Neural cell (in vitro differentiated cells): ENCODE measurements around the gene YIPF7. TPM values are rescaled to one million over a fixed set of nuclear protein-coding genes. Genes with fewer than 3 reads are reported as not detected.

Source experiments
- H2AFZ ChIP-seq: fragments of 200-600, 300-800 bp; sonication (generic), shearing (Covaris generic); 2 replicates; pipeline ENCODE4 v1.6.0; 2014; ENCODE audit warnings: low read depth, mild to moderate bottlenecking, antibody characterized with exemption, low read length, moderate library complexity
- H3F3A ChIP-seq: fragments of 200-600 bp; shearing (Covaris generic); 2 replicates; pipeline ENCODE4 v1.6.1; 2016; ENCODE audit warnings: mild to moderate bottlenecking, moderate library complexity, mixed read lengths, antibody characterized with exemption, low read length; ENCODE audit not compliant: insufficient read depth, poor library complexity, severe bottlenecking
- H3K27ac ChIP-seq: fragments of 200-600, 300-800 bp; sonication (generic), shearing (Covaris generic); 2 replicates; pipeline ENCODE4 v1.5.1; 2014; ENCODE audit warnings: mild to moderate bottlenecking, low read length, moderate library complexity
- H3K27me3 ChIP-seq: fragments of 300-800, 200-600 bp; sonication (generic), shearing (Covaris generic); 2 replicates; pipeline ENCODE4 v1.6.0; 2014; ENCODE audit warnings: mild to moderate bottlenecking, low read depth, low read length, moderate library complexity; ENCODE audit not compliant: insufficient read depth
- H3K36me3 ChIP-seq: fragments of 300-800, 200-600 bp; sonication (generic), shearing (Covaris generic); 2 replicates; pipeline ENCODE4 v1.5.1; 2014; ENCODE audit warnings: mild to moderate bottlenecking, antibody characterized with exemption, low read length, moderate library complexity; ENCODE audit not compliant: insufficient read depth
- H3K4me2 ChIP-seq: fragments of 300-800, 200-600 bp; sonication (generic), shearing (Covaris generic); 2 replicates; pipeline ENCODE4 v1.6.0; 2014; ENCODE audit warnings: mild to moderate bottlenecking, low read length
- H3K4me3 ChIP-seq: fragments of 300-800, 200-600 bp; sonication (generic), shearing (Covaris generic); 2 replicates; pipeline ENCODE4 v1.5.1; 2014; ENCODE audit warnings: mild to moderate bottlenecking, low read length, moderate library complexity
- H3K79me2 ChIP-seq: fragments of 200-600 bp; shearing (Covaris generic); replicated peaks from 2 replicates; pipeline ENCODE4 v1.6.0; 2014; ENCODE audit warnings: mild to moderate bottlenecking, low read length, moderate library complexity; ENCODE audit not compliant: insufficient read depth
- H3K9ac ChIP-seq: fragments of 300-800, 200-600 bp; sonication (generic), shearing (Covaris generic); 2 replicates; pipeline ENCODE4 v1.6.1; 2016; ENCODE audit warnings: mild to moderate bottlenecking, low read length, mixed read lengths
- H3K9me2 ChIP-seq: fragments of 200-600 bp; shearing (Covaris generic); 2 replicates; pipeline ENCODE4 v1.6.1; 2016; ENCODE audit warnings: mild to moderate bottlenecking, low read length, mixed read lengths; ENCODE audit not compliant: insufficient read depth
- H3K9me3 ChIP-seq: fragments of 200-600, 300-800 bp; sonication (generic), shearing (Covaris generic); 2 replicates; pipeline ENCODE4 v1.6.1; 2016; ENCODE audit warnings: mild to moderate bottlenecking, mixed run types, low read length, moderate library complexity, mixed read lengths
- H4K20me1 ChIP-seq: fragments of 200-600 bp; shearing (Covaris generic); 2 replicates; pipeline ENCODE4 v1.6.1; 2016; ENCODE audit warnings: mild to moderate bottlenecking, mixed run types; ENCODE audit not compliant: insufficient read depth
- EP300 ChIP-seq: fragments of 450-650 bp; conservative IDR thresholded peaks from 2 replicates; pipeline ENCODE4 v1.6.1; 2014; ENCODE audit warnings: antibody characterized with exemption, mild to moderate bottlenecking, moderate library complexity; ENCODE audit not compliant: poor library complexity, severe bottlenecking
- EZH2 ChIP-seq: fragments of 200-600, 300-800 bp; shearing (Covaris generic), sonication (generic); IDR thresholded peaks from 2 replicates; pipeline ENCODE4 v1.6.1; 2014; ENCODE audit warnings: antibody characterized with exemption, low read length, borderline replicate concordance, mild to moderate bottlenecking; ENCODE audit not compliant: insufficient read depth, poor library complexity, severe bottlenecking
- MXI1 ChIP-seq: fragments of 450-650 bp; conservative IDR thresholded peaks from 2 replicates; pipeline ENCODE4 v1.6.1; 2014; ENCODE audit warnings: antibody characterized with exemption, mild to moderate bottlenecking; ENCODE audit not compliant: poor library complexity, severe bottlenecking
- POLR2AphosphoS5 ChIP-seq: IDR thresholded peaks from 2 replicates; pipeline ENCODE4 v1.6.1; 2012
- RAD21 ChIP-seq: fragments of 450-650 bp; conservative IDR thresholded peaks from 2 replicates; pipeline ENCODE4 v1.6.1; 2014; ENCODE audit warnings: antibody characterized with exemption, mild to moderate bottlenecking, moderate library complexity
- SMC3 ChIP-seq: fragments of 450-650 bp; conservative IDR thresholded peaks from 2 replicates; pipeline ENCODE4 v1.6.1; 2014; ENCODE audit warnings: antibody characterized with exemption, mild to moderate bottlenecking, moderate library complexity; ENCODE audit not compliant: poor library complexity
- TAF1 ChIP-seq: IDR thresholded peaks from 2 replicates; pipeline ENCODE4 v1.6.1; 2012; ENCODE audit warnings: low read depth
- polyA plus RNA-seq: library from polyadenylated mRNA; depleted of rRNA; stranded (reverse); fragments of >200 nt; gene quantifications from 2 replicates; pipeline ENCODE4 v1.2.3, GENCODE V29; 2014
- TF ChIP-seq, protein P1 (sequence below): IDR thresholded peaks from 2 replicates; pipeline ENCODE4 v1.6.1; 2012; ENCODE audit warnings: borderline replicate concordance
- TF ChIP-seq, protein P2 (sequence below): fragments of 450-650 bp; IDR thresholded peaks from 2 replicates; pipeline ENCODE4 v1.5.1; 2014; ENCODE audit warnings: antibody characterized with exemption, mild to moderate bottlenecking, moderate library complexity; ENCODE audit not compliant: poor library complexity, severe bottlenecking

Gene YIPF7
- polyA plus RNA-seq, 1 donor from 2014 or later = 0.50 TPM

DNA sequence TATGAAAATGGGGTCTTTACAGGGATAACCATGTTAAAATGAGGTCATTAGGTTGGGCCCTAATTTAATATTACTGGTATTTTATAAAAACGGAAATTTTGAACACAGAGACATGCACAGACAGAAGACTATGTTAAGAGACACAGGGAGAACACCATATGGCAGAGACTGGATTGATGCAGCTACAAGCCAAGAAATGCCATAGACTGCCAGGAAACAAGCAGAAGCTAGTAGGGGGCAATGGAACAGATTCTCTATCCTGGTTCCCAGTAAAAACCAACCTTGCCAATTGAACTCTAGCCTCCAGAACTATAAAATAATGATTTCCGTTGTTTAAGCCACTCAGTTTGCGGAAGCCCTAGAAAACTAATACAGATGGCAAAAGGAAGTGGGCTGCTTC lies 20.2 kb upstream of the YIPF7 start (continued):
- TF ChIP-seq, protein P1, sequence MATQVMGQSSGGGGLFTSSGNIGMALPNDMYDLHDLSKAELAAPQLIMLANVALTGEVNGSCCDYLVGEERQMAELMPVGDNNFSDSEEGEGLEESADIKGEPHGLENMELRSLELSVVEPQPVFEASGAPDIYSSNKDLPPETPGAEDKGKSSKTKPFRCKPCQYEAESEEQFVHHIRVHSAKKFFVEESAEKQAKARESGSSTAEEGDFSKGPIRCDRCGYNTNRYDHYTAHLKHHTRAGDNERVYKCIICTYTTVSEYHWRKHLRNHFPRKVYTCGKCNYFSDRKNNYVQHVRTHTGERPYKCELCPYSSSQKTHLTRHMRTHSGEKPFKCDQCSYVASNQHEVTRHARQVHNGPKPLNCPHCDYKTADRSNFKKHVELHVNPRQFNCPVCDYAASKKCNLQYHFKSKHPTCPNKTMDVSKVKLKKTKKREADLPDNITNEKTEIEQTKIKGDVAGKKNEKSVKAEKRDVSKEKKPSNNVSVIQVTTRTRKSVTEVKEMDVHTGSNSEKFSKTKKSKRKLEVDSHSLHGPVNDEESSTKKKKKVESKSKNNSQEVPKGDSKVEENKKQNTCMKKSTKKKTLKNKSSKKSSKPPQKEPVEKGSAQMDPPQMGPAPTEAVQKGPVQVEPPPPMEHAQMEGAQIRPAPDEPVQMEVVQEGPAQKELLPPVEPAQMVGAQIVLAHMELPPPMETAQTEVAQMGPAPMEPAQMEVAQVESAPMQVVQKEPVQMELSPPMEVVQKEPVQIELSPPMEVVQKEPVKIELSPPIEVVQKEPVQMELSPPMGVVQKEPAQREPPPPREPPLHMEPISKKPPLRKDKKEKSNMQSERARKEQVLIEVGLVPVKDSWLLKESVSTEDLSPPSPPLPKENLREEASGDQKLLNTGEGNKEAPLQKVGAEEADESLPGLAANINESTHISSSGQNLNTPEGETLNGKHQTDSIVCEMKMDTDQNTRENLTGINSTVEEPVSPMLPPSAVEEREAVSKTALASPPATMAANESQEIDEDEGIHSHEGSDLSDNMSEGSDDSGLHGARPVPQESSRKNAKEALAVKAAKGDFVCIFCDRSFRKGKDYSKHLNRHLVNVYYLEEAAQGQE = no peak
- no peak for TF ChIP-seq EZH2

DNA sequence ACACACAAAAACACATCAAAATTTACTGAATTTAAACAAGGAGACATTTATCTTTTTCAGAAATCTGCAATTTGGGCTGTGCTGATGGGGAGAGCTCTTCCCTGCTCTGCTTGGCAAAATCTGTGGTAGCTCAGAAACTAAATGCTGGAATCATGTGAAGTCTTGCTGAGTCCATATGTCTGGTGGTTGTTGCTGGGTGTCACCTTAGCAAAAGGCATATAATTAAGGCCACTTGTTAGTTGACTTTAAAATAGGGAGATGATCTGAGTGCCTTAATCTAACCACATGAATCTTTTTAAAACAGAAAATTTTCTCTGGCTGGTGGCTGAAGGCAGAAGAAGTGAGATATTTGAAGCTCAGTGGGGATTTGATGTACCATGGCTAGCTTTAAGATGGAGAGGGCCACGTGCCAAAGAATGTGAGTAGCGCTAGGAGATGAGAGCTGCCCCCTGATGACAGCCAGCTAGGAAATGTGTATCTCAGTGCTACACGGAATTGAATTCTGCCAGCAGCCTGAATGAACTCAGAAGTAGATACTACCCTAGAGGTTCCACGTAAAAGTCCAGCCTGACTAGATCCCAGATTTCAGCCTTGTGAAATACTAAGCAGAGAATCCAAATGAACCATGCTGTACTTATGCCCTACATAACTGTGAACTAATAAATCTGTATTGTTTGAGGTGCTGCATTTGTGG lies 19.2 kb upstream of the YIPF7 start:
- Histone ChIP-seq H3K79me2 (no peaks in the 10 kb centered on the region), H3K4me3 (no peak overlapping the region), H3K4me2 (no peak overlapping the region), H3F3A (no peaks in the 10 kb centered on the region), H3K9me2 (no peaks in the 10 kb centered on the region), H3K36me3 (no peaks in the 10 kb centered on the region), H2AFZ (no peak overlapping the region), H3K9ac (no peak overlapping the region), H3K27me3 (no peaks in the 10 kb centered on the region), H3K9me3 (no peaks in the 10 kb centered on the region), H4K20me1 (no peaks in the 10 kb centered on the region), H3K27ac (no peak overlapping the region)
- TF ChIP-seq TAF1 = no peak
- no peak for TF ChIP-seq EP300
- TF ChIP-seq SMC3 = no peak
- TF ChIP-seq MXI1 = no peak
- TF ChIP-seq, protein P1 = no peak
- TF ChIP-seq POLR2AphosphoS5 = no peak
- TF ChIP-seq RAD21 = no peak
- TF ChIP-seq, protein P2, sequence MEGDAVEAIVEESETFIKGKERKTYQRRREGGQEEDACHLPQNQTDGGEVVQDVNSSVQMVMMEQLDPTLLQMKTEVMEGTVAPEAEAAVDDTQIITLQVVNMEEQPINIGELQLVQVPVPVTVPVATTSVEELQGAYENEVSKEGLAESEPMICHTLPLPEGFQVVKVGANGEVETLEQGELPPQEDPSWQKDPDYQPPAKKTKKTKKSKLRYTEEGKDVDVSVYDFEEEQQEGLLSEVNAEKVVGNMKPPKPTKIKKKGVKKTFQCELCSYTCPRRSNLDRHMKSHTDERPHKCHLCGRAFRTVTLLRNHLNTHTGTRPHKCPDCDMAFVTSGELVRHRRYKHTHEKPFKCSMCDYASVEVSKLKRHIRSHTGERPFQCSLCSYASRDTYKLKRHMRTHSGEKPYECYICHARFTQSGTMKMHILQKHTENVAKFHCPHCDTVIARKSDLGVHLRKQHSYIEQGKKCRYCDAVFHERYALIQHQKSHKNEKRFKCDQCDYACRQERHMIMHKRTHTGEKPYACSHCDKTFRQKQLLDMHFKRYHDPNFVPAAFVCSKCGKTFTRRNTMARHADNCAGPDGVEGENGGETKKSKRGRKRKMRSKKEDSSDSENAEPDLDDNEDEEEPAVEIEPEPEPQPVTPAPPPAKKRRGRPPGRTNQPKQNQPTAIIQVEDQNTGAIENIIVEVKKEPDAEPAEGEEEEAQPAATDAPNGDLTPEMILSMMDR = no peak
- no peak for TF ChIP-seq EZH2
